ENCODE data around the gene EIF4EBP3.
"Not testable (repeated sequence)": the region's sequence is repeated elsewhere in the genome, so short reads cannot be mapped to it uniquely, and the experiment has no call there.

The EIF4EBP3 gene

DNA sequence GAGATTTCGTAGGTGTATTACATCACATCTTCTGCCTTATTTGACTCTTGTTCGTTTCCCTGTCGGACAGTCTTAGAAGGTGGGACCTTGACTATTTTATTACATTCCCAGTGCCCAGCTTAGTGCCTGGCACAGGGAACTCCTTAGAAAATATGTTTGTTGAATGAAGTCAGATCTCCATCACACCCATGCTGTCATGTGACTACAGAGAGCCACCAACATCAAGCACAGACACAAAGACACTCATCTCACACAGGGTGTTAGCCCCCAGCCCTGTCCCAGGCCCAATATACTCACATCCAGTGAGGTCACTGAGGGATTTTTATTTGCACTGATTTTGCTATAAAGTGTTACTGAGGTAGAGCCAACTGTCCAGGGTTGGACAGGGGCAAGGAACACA, 10.5 kb downstream of the EIF4EBP3 start:
- DNase-seq = no peak

- DNase-seq = no peak
Observed at GRCh38 chr5:140558542-140558941, 11.1 kb downstream of the EIF4EBP3 start.

DNA sequence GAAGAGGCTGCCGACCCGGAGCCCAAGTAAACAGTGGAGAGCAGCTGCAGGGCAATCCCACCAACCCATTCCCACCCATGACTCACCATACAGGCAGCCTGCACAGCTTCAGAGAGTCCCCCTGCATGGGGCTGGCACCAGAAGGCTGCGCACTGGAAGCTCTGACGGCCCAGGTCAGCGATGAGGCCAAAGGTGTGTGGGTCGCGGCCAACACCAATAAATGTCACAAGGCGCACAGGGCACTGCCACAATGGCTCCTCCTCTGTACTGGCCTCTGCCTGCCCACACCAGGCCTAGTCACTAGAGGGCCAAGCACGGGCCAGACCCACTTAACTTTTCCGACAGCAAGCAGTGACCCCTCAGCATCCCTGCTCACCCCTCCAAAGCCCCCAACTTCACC, 12.8 kb downstream of the EIF4EBP3 start:
- no peak for DNase-seq

- DNase-seq = no peak
Observed at GRCh38 chr5:140561753-140562523, 14.5 kb downstream of the EIF4EBP3 start.

GRCh38 chr5:140563596-140563995, 16.1 kb downstream of the EIF4EBP3 start:
- no peak for DNase-seq

DNA sequence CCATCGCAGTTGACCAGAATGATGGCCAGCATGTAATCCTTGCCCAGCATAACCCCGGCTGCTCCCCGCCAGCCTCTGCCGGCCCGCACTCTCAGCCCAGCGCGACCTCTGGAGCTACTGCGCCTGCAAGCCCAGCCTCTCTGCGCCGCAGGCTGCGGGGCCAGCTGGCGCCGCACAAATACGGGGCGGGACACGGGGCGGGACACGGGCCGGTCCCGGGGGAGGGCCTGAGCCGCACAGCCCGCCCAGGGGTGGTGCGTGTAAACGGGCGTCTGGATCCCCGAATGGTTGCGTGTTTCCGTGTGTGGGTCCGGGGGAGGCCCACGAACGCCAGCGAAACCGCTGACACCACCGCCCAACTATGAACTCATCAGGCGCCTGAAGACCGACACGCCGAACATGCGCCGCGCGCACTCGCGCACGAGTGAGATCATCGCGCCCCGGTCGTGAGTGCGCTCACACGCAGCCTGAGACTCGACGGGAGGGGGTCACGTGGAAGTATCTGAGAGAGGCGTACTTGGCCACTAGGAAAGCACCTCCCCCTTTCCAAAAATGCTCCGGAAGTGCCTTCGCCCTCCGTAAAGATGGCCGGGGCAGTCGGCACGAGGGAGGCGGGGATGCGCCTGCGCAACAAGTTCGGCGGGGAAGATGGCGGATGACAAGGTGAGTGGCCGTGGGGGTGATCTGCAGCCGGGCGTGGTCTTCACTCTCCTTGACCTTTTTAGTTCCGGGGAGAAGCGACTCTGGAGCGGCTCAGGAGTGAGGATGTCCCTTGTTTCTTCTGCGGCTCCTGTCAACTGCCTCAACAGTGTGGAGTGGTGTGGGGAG, 16.9 kb downstream of the EIF4EBP3 start, which contains the start of the genes APBB3 and SLC35A4:
APBB3 (minus strand) TSS at position 403 of the 828 bp plus-strand sequence; CDS start at position 50, 353 bp downstream.
SLC35A4 (plus strand) TSS at position 633 of the 828 bp plus-strand sequence. CDS start 2,342 bp downstream, outside the sequence.
- peak; percentile 93 to 97 for DNase-seq

GRCh38 chr5:140565024-140565779, 17.7 kb downstream of the EIF4EBP3 start:
- DNase-seq = no peak

GRCh38 chr5:140565780-140566095, 18.3 kb downstream of the EIF4EBP3 start:
- DNase-seq = no peak

GRCh38 chr5:140566665-140567064, 19.2 kb downstream of the EIF4EBP3 start:
- no peak for DNase-seq

DNA sequence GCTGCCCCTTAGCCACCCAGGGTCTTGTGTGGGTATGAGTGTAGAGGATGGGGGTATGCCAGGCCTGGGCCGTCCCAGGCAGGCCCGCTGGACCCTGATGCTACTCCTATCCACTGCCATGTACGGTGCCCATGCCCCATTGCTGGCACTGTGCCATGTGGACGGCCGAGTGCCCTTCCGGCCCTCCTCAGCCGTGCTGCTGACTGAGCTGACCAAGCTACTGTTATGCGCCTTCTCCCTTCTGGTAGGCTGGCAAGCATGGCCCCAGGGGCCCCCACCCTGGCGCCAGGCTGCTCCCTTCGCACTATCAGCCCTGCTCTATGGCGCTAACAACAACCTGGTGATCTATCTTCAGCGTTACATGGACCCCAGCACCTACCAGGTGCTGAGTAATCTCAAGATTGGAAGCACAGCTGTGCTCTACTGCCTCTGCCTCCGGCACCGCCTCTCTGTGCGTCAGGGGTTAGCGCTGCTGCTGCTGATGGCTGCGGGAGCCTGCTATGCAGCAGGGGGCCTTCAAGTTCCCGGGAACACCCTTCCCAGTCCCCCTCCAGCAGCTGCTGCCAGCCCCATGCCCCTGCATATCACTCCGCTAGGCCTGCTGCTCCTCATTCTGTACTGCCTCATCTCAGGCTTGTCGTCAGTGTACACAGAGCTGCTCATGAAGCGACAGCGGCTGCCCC, 19.8 kb downstream of the EIF4EBP3 start:
- no peak for DNase-seq

- DNase-seq = no peak
Observed at GRCh38 chr5:140567871-140568270, 20.4 kb downstream of the EIF4EBP3 start.

DNA sequence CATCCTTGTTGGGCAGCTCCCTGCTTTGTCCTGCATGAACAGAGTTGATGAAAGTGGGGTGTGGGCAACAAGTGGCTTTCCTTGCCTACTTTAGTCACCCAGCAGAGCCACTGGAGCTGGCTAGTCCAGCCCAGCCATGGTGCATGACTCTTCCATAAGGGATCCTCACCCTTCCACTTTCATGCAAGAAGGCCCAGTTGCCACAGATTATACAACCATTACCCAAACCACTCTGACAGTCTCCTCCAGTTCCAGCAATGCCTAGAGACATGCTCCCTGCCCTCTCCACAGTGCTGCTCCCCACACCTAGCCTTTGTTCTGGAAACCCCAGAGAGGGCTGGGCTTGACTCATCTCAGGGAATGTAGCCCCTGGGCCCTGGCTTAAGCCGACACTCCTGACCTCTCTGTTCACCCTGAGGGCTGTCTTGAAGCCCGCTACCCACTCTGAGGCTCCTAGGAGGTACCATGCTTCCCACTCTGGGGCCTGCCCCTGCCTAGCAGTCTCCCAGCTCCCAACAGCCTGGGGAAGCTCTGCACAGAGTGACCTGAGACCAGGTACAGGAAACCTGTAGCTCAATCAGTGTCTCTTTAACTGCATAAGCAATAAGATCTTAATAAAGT, 21.1 kb downstream of the EIF4EBP3 start:
- DNase-seq = no peak

GRCh38 chr5:140569197-140569596, 21.7 kb downstream of the EIF4EBP3 start:
- DNase-seq = no peak

DNA sequence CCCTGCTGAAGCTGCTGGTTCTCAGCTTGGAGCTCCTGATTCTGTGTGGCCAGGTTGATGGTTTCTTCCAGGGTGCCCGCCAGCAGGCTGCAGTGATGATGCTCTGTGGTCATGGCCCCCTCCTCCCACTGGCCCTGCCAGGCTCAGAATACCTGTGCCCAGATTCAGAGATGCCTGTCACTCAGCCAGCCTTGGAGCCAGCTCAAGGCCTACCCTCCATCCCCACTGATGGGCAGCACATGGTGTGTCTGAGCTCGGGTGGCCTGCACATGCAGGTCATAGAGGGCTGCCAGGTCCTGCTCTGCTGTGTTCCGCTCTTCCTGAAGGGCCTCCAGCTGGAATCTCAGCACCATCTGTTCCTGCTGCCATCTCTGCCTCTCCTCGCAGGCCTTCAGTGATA, 22.6 kb downstream of the EIF4EBP3 start:
- no peak for DNase-seq

GRCh38 chr5:140570488-140570887, 23.0 kb downstream of the EIF4EBP3 start:
- DNase-seq = no peak

- no peak for DNase-seq
Observed at GRCh38 chr5:140571105-140571504, 23.6 kb downstream of the EIF4EBP3 start.

GRCh38 chr5:140573683-140574082, 26.2 kb downstream of the EIF4EBP3 start:
- no peak for DNase-seq

- no peak for DNase-seq
Observed at GRCh38 chr5:140574165-140574564, 26.7 kb downstream of the EIF4EBP3 start.

DNA sequence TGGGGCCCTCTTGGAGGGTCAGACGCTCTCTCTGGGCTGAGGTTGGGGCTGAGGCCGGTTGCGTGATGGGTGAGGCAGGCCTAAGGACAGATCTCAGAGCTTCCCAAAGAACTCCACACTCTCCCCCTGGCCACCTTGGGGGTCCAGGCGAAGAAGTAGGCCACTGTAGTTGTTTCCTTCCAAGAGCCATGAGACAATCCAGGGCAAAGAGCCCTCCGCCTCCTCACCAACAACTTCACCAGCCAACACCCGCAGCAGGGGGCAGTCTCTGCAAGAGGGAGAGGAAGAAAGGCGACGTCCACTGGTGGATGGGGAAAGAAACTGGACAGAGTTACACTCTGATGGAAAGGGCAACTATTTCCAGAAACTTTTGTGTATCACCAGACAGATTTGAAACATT, 27.8 kb downstream of the EIF4EBP3 start:
- no peak for DNase-seq

GRCh38 chr5:140576776-140577201, 29.3 kb downstream of the EIF4EBP3 start:
- DNase-seq = no peak

GRCh38 chr5:140579188-140579747, 31.8 kb downstream of the EIF4EBP3 start:
- not testable (repeated sequence) for DNase-seq

- no peak for DNase-seq
Observed at GRCh38 chr5:140587495-140587894, 40.0 kb downstream of the EIF4EBP3 start.
